CD4-positive, alpha-beta T cell treated with Interferon gamma for 1 hour (primary cell): Measurements from ENCODE around the gene B3GAT1.

ENCODE experiments used
- DNase-seq: peaks from one replicate; pipeline ENCODE4 v3.0.0-alpha.2; 2020

B3GAT1 gene

DNA sequence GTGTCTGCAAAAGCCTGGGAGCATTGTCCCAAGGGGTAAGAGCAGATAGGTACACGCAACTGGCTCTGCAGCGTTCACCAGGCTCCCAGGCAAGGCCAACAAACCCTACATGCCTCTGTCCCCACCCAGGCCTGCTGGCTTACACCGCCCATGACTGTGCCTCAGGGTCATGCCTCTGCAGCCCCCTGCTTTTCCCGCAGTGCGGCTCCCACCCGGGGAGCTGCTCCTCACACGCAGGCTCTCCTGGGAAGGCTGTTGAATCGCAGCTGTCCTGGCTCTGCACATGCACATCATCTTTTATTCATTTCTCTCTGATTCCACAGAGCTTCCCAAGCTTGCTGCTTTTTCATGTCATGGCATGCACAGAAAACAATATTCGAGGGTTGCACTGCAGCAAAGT, 29.2 kb upstream of the B3GAT1 start:
- no peak for DNase-seq

GRCh38 chr11:134440851-134441250, 28.8 kb upstream of the B3GAT1 start:
- no peak for DNase-seq

DNA sequence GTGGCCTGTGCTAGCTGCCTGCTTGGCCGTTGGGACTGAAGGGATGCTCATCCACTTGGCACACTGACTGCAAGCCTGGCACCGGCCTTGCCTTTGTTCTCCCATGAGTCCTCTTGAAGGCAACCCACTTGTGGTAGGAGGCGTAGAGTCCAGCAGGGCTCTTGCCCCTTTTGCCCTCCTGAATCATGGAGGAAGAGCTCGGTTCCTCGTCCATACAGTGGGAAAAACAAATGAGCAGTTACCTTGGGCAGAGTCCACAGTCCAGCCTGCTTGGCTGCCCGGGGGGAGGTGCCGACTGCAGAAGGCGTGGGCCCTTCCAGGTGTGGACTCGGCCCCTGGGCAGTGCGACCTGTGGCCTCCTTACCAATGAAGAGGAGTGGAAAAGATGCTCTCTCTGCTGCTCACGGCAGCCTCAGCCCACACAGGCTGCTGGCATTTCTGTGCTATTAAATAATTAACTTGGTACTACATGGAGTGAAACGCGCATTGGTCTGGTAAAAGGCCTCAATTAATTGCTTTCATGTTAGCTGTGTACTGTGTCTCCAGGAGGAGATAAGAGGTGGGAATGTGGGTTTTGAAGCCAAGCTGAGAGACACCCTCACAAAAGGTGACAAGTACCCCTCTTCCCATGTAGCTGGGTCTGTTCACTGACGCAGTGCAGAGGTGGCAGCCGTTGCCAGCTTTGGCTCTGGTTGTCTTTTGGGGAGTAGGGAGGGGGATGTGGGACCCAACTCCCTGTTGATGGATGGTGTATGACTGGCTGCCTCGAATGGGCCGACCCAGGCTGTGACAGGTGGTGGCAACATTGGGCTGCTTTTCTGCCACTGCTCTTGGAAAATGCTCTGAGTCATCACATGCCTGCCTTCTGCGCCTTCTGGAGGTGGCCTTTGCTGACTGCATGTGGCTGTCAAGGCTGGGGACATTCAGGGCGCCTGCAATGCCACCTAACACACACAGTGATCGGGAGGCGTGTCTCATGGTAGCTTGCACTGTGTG, 26.8 kb upstream of the B3GAT1 start:
- DNase-seq, result no peak

GRCh38 chr11:134437821-134438220, 25.8 kb upstream of the B3GAT1 start:
- DNase-seq, result no peak

GRCh38 chr11:134436781-134437180, 24.7 kb upstream of the B3GAT1 start:
- no peak for DNase-seq

- DNase-seq, result no peak
These were observed 21.8 kb upstream of the B3GAT1 start for GRCh38 chr11:134433806-134434205.

DNA sequence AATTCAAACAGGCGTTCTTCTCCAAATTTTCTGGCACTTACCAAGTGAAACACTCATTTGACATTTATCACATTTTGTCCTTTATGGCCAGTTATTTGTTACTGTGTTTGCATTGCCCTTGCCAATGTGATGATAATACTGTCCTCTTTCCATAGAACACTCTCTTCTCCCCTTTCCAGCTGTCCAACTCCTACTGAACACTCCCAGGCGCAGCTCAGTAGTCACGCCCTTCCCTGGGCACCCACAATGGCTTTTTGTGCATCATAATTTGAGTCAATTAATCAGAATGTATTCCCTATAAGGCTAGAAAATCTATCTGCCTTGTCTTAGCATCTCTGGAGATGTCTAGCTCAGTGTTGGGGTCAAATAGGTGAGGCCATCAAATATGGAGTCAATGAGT, 21.2 kb upstream of the B3GAT1 start:
- no peak for DNase-seq

GRCh38 chr11:134432776-134433175, 20.7 kb upstream of the B3GAT1 start:
- DNase-seq, result no peak

DNA sequence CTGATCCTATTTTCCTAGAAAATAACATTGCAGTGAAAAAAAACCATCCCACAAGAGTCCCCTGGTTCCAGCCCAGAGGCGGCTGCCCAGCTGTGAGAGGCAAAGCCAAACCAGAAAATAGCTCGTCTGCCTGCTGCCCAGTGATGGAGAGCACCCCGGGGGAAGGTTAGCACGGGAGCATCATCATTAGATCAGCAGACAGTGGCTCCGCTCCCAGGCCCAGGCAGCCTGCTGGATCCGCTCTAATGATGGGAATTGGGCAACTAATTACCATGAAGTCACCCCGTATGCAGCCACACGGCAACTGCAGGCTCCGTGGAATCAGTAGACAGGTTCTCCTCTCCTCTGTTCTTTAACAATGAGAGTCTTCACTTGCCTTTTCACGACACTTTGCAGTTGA, 17.1 kb upstream of the B3GAT1 start:
- no peak for DNase-seq

GRCh38 chr11:134425816-134426536, 13.9 kb upstream of the B3GAT1 start:
- DNase-seq, result no peak

- no peak for DNase-seq
These were observed 13.4 kb upstream of the B3GAT1 start for GRCh38 chr11:134425413-134425812.

GRCh38 chr11:134423106-134423505, 11.1 kb upstream of the B3GAT1 start:
- no peak for DNase-seq

DNA sequence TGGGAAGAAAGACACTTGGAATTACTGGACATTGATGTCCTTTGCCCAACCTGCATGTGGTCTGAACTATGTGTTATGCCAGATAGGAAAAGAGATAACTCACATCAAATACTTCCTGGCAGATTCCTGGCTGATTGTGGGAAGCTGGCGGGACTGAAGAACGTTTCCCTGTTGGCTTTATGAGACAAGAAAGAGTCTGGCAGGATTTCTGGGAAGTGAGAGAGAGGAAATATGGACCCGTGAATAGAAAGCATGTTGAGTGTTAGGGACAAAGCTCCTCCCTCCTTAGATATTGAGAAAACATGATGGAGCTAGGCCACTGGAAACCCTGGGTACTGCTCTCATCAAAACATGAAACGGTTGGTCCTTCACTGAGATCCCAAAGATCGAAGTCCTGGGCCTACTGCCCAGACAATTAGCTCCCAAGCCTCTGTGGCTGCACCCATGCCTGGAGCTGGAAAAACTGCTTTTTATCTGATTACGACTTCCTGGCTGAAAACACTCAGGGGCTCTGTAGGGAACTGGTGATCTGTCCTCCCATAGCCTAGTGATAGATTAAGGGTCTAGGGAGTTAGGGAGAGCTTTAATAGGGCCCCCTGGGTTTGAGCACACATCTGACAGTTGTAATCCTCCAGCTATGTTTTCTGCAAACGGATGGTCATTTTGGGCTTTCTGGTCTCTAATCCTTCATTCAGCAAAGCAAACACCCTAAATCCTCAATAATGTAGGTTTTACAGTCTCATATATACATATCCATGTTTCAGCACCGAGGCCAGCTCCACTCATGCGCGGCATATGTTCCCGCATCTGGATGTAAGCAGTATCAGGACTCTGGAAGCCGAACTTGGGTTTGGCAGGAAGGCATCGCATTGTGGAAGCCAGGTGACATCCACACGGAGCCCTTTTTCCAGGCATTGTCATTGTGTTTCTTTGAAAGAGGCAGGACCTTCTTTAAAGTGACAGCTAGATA, 6.1 kb upstream of the B3GAT1 start:
- no peak for DNase-seq

DNA sequence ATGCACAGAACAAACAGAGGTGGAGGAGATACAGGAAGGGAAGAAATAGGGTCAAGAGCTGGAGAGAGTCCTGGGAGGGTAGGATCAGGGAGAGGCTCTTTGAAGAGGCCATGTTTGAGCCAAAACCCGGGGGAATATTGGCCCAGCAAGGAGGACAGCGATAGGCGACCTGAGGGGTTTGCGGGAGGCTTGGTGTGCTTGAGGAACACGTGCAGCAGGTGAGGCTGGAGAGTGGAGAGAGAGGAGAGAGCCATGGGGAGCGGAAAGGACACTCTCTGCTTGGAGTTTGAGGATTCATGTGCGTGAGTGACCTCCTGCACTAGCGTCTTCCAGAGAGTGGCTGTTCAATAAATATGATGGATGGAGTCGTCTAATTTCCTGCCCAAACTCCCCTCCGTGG, 4.7 kb upstream of the B3GAT1 start:
- no peak for DNase-seq

GRCh38 chr11:134414766-134415765, 3.0 kb upstream of the B3GAT1 start:
- no peak for DNase-seq

GRCh38 chr11:134413826-134414731, 2.0 kb upstream of the B3GAT1 start:
- DNase-seq, result no peak

DNA sequence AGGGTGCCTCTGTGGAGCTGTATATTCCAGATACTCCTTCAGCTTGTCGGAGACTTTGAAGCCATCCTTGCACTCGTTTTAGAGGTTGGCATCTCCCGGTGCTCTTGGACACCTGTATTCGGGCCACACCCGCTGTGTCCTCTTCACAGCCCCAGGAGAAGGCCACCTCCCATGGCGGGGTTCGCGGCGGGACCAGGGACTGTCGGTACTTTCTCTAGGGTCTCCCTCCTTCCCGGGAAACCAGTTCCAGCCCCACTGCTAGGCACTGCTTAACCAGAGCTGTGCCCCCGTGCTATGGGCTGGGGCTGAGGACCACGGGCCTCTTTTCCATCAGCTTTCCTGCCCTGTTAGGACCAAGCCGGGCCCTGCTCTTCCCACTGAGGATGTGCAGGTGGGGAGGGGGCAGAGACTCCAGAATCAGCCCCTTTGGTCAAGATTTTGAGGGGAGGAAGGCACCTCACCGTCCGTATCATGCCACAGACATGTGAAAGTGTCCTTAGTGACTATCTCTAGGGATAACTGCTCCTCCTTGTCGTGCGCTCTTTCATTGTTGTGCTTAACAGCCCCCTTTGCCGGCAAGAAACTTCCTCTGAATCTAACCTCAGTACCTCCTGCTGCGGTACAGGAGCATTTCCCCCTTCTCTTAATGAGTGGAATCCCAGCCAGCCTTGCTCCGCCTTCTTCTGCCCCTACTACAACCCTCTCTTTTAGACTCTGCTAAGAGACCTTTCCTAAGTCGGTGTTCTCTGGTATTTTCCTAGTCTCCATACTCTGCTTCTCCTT, 1.2 kb upstream of the B3GAT1 start:
- DNase-seq, result no peak

GRCh38 chr11:134410766-134411165, 1.3 kb downstream of the B3GAT1 start:
- no peak for DNase-seq
